ENCODE results near the gene CCDC71.

The CCDC71 gene

DNA sequence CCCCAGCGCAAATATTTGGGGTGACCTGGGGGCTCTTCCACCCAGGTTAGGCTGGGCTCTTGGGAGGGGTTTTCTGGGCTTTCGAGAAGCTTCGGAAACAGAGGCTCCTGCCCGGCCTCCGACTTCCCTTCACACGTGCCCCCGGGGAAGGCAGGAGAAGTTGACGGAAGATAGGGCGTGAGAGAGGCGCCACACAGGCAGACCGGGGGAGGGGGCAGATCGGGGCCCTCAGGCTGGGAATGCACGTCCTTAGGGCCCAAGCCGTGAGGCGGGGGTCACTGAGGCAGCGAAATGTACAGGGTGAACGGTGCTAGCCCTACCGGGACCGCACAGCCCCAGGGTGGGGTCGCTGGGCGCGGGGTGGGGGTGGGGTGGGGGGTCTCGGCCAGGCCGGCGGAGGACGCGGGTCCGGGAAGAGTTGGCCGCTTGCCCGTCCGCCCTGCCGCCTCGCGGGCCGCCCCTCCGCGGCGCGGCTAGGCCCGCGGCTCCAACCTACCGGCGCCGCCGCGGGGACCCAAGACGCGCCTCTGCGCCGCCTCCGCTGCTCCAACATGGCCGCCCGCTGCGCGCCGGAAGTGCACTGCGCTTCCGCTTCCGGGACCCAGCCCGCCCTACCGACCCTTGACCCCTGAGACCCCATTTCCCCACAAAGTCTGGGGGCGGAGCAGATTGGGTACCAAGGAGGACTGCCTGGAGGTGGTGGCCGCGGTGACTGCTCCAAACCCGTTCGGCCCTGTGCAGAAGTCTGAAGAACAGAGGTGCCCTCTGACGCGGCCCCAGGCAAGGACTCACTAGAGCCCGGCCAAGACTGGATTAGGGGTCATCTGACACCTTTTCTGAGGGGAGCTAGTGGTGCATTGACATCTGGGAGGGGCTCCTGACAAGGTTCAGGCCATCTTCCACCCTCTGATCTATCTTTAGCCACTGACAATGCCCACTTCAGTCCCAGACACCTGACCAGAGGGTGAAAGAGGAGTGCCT is at the start of gene CCDC71:
Gene CCDC71, minus strand, starts transcription at position 561 of the 981 bp plus-strand sequence. CDS start 2,123 bp downstream, outside the sequence.
- DNase-seq (ENCODE audit: low read depth): peak; percentile 46

DNA sequence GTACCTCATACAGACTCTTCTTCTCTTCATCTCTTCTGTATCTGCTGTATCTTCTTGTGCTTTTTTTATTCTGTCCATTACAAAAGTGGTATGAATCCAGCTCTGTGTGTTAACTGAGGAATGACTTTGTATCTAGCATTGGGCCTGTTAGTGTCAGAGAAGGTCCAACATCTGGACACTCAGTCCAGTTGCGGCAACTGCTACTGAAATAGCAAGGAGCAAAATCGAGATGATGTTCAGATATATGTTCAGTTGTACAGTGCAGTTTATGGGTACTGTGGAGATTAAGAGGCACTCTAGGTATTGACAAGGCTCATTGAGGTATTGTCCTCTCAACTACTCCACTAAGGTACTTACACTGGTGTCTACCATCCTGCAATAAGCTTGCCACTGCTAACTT is 47.9 kb upstream of the CCDC71 start:
- DNase-seq (ENCODE audit: low read depth): no peak

DNA sequence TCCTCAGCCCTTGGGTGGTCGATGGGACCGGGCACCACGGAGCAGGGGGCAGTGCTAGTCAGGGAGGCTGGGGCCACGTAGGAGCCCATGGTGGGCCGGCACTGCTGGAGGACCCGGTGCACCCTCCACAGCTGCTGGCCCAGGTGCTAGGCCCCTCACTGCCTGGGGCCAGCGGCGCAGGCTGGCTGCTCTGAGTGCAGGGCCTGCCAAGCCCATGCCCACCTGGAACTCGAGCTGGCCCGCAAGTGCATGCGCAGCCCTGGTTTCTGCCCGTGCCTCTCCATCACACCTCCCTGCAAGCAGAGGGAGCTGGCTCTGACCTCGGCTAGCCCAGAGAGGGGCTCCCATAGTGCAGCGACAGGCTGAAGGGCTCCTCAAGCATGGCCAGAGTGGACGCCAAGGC is 47.4 kb upstream of the CCDC71 start:
- DNase-seq (ENCODE audit: low read depth): no peak

DNA sequence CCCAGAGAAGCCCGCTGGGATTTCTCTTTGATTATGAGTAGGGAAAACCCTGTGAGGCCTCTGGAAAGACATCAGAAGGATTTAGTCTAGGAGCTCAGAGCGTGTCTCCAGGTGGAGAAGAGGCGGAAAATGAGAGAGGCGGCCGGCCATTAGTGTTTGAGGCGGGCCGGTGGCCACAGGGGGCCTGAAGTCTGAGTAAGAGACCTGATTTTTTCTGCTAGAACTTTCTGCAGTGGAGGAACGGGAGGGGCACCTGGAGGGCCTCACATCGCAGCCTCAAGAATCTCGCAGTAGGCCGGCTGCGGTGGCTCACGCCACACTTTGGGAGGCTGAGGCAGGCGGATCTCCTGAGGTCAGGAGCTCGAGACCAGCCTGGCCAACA is 33.8 kb upstream of the CCDC71 start:
- no peak for DNase-seq (ENCODE audit: low read depth)

DNA sequence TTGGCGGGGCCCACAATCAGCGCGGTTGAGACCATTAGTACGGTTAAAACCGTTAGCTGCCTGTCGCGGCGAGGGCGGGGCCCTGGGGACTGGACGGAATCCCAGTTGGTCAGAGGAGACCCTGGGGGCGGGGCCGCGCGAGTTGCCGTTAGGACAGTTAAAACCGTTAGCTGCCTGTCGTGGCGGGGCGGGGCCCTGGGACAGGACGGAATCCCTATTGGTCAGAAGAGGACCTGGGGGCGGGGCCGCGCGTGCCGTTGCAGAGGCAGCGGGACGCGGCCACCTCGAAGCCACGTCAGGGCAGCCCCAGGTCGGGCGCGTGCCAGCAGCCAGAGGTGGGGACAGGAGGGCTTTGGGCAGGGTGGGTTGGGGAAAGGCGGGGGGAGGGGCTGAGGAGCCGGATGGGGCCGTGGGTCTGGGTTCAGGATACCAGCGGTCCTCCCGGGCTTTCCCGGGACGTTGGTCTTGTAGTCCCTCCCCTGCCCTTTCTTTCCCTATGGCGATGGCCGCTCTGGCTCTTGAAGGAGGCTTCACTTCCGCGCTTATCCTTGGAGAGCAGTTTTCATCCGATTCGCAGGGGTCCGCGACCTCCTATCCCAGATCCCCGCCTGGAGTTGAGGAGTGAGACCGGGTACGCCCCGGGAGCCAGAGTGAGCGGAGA is 33.2 kb upstream of the CCDC71 start:
- DNase-seq (ENCODE audit: low read depth): no peak

DNA sequence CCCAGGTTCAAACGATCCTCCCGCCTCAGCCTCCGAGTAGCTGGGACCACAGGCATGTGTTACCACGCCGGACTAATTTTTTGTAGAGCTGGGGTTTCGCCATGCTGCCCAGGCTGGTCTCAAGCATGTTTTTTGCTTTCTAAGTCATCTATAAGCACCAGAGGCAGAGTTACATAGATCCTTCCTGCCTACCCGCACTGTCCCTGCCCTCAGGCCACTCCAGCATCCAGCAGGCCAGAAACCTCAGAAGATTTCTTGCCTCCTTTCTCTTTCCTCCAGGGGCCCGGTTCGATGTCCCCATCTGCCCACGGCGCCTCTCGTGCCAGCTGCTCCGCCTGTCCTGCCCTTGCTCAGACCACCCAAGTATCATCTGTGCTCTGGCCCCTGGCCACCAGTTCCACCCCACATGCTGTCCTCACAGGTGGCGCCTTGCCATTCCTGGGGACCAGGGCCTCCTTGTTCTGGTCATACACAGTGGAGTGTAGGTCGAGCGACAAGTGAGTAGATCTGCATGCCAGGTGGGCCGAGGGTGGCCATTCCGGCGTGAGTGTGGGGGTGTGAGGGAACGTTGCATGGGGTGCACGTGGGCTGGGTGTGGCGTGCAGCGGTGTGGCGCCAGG is 32.6 kb upstream of the CCDC71 start:
- no peak for DNase-seq (ENCODE audit: low read depth)

DNA sequence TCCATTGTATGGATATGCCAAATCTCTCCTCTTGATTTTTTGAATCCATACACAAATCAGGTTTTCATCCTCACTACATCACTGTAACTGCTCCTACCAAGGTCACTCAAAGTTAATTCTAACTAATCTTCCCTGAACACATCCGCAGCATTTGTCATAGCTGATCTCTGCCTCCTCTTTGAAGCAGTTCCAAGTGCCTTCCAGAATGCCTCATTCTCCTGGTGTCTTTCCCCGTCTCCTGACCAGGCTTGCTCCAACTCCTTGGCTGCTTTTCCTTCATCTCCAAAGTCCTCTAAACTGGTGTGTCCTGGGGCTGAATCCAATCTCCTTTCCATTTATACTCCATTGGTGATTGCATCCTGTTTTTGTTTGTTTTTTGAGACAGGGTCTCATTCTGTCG is 32.0 kb upstream of the CCDC71 start:
- no peak for DNase-seq (ENCODE audit: low read depth)

DNA sequence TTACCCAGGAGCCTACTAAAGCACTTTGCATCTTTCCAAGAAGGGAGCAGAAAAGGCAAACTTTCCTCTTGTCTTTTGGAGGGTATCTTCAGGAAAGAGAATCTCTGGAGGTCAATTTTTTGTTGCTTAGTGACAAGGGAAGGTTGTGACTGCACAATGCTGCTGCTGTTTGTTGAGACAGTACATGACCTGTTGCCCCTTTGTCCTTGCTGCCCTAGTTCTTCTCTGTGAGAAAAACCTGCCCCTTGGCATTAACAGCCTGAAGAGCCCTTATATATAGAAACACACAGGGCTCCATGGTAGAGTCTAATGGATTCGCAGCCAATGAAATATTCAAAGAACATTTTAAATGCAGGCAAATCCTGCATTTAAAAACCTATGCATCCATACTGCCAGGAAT is 25.6 kb upstream of the CCDC71 start:
- DNase-seq (ENCODE audit: low read depth): no peak

DNA sequence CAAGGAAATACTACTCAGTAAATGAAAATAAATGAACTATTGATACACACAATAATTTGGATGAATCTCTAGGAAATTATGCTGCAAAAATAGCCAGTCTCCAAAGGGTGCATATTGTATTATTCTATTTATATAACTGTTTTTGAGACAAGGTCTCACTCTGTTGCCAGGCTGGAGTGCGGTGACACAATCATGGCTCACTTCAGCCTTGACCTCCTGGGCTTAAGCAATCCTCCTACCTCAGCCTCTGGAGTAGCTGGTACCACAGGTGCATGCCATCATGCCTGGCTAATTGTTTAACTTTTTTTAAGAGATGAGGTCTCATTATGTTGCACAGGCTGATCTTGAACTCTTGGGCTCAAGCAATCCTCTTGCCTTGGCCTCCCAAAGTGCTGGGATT is 17.7 kb upstream of the CCDC71 start:
- no peak for DNase-seq (ENCODE audit: low read depth)

DNA sequence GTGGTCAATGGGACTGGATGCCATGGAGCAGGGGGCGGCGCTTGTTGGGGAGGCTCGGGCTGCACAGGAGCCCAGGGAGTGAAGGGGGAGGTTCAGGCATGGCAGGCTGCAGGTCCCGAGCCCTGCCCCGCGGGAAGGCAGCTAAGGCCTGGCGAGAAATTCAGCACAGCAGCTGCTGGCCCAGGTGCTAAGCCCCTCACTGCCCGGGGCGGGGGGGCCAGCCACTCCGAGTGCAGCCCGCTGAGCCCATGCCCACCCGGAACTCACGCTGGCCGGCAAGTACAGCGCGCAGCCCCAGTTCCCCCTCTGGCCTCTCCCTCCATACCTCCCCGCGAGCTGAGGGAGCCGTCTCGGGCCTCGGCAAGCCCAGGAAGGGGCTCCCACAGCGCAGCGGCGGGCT is 16.6 kb upstream of the CCDC71 start:
- DNase-seq (ENCODE audit: low read depth): no peak

DNA sequence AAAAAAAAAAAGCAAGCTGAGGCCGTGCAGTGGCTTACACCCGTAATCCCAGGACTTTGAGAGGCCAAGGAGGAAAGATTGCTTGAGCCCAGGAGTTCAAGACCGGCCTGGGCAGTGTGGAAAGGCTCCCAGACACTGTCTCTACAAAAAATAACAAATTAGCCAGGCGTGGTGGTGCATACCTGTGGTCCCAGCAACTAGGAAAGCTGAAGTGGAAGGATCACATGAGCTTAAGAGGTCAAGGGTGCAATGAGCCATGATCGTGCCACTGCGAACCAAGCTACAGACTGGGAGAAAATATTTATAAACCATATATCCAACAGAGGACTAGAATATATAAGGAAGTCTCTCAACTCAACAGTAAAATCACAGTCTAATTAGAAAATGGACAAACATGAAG is 15.2 kb upstream of the CCDC71 start:
- no peak for DNase-seq (ENCODE audit: low read depth)

DNA sequence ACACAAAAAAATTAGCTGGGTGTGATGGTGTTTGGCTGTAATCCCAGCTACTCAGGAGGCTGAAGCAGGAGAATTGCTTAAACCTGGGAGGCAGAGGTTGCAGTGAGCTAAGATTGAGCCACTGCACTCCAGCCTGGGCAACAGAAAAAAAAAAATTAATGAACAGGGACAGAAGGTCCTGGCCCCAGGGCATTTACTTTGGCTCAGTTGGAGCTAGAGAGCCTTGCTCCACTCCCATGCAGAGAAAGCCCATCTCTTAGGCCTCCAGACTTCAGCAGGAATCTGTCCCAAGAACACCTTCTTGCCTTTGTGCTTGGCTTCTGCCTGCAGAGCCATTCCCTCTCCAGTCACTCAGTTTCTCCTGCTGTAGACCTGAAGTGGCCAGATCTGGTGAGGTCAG is 14.0 kb upstream of the CCDC71 start:
- DNase-seq (ENCODE audit: low read depth): no peak

DNA sequence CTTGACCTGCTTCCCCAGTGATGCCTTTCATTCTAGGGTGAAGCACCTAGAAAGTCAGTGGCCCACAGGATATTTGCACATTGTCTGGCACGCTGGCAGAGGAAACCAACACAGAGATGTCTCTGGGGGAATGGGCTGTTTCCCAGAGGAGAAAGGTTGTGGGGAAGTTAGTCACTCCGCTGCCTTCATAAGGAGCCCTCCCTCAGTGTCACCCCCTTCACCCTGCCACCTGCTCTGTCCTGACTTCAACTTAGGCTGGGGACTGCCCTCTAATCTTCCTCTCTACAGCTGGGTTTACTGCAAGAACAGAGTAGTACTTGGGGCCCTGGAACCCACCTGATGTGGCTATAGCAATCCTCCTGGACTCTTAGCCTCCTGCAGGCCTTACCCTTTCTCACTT is 10.9 kb upstream of the CCDC71 start:
- no peak for DNase-seq (ENCODE audit: low read depth)

DNA sequence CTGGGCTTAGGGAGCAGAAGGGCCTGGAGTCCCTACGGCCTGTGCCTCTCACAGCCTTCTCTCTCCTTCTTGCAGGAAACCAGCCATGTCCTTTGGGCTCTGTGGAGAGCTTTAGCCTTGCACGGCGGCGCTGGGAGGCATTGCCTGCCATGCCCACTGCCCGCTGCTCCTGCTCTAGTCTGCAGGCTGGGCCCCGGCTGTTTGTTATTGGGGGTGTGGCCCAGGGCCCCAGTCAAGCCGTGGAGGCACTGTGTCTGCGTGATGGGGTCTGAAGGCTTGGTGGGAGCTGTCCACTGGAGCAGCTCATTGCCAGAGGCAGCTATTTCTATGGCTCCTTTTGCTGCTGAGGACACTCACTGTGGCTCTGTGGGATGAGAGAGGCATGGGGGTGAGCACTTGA is 9.4 kb upstream of the CCDC71 start:
- DNase-seq (ENCODE audit: low read depth): no peak

DNA sequence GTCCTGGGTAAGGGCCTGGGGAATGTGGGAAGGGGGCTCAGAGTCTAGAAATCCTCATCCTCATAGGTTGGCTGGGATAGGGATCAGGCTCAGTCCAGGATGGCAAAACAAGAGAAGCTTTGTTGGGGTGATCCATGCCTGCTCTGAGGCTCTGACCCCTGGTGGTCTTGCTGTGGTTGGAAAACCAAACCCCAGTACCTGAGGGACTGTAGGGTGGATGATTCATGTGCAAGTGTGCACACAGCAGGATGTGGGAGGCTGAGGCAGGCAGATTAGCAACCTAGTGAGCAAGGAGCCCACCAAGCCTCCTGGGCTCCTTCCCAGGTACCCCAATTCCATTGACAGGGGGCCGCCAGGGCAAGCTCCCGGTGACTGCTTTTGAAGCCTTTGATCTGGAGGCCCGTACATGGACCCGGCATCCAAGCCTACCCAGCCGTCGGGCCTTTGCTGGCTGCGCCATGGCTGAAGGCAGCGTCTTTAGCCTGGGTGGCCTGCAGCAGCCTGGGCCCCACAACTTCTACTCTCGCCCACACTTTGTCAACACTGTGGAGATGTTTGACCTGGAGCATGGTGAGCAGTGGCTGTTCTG is 8.4 kb upstream of the CCDC71 start:
- DNase-seq (ENCODE audit: low read depth): no peak

DNA sequence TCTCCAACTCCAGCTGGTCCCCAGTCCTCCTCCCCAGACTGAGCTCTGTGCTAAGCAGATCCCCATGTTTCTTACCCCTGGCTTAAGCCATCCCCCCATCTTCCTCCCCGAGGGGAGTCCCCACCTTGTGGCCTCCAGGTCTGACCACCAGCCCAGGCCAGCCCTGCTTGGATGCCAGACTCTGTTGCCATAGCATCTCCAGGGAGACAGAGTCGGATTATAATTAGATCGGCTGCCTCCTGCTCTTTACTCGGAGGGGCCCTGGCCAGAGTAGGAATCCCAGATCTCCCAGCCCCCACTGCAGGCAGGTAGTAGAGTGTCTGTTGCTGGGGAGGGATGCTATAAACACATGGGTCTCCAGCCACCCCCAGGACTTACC is 7.7 kb upstream of the CCDC71 start:
- DNase-seq (ENCODE audit: low read depth): no peak

DNA sequence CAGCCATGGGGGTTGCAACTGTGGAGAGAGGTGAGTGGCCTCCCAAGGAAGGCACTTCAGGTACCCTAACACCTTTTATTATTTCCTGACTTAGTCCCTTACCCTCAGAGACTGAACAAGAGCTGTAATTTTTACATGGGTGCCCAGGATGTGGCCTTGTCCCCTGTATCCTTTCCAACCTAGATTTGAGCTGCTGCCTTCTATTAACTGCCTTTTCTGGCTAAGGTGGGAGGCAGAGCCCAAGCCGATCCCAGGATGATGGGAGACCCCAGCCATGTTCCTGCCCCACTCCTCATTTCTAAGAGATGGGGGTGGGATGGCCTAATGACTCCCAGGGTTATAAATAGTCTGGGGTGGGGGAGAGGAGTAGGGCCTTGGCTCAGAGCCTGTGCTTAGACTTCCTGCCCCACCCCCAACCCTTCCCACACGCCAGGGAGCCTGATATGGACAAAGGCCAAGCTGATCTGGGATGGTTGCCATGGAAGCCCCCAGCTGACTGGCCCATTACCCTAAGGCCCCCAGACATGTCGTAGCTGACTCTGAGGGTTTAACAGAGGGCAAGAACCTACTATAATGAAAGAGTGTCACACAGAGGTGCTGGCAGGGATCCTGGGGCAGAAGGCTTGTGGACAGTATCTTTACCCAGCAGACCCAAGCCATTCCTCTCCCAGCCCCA is 7.1 kb upstream of the CCDC71 start:
- DNase-seq (ENCODE audit: low read depth): no peak

DNA sequence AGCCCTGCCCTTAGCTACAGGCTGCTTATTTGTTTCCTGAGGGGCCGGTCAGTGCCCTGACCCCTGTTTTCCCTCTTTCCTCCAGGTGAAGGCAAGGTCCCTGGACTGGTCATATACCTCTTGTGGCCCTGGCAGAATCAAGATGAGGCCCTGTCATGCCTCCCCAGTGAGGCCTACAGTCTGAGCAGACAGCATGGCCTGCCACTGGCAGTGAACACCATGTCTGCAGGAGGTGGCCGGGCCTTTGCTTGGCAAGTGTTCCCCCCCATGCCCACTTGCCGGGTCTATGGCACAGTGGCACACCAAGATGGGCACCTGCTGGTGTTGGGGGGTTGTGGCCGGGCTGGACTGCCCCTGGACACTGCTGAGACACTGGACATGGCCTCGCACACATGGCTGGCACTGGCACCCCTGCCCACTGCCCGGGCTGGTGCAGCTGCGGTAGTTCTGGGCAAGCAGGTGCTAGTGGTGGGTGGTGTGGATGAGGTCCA is 6.5 kb upstream of the CCDC71 start:
- no peak for DNase-seq (ENCODE audit: low read depth)

DNA sequence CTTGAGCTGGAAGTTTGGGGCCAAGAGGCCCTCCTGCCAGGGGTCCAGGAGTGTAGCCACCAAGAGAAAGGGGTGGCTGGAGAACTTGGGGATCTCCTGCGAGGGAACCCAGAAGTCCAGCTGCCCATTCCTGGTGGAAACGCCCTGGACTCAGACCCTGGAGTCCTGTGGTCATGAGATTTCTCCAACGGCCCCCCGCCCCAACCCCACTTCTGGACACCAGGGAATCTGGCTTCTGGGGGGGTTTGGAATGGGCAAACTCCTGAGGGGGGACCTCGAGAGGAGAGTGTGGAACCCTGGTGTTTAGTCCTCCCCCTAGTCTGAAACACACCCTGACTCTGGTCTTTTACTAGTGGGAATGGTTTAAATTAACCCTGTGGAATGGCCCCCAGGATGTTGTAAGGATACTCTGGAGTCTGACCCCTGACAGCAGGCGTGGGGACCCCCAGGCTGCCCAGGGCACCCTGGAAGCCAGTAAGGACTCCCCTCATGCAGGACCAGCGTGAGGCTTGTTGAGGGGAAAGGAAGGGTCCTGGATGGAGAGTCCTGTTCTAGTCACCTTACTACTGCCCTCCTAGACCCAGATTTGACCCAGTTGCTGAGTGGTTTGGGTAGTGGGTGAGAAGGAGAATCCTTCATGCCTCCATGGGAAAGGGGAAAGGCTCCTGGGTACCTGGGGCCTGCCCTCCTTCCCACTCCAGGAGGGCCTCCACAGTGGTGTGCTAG is 5.8 kb upstream of the CCDC71 start:
- no peak for DNase-seq (ENCODE audit: low read depth)

DNA sequence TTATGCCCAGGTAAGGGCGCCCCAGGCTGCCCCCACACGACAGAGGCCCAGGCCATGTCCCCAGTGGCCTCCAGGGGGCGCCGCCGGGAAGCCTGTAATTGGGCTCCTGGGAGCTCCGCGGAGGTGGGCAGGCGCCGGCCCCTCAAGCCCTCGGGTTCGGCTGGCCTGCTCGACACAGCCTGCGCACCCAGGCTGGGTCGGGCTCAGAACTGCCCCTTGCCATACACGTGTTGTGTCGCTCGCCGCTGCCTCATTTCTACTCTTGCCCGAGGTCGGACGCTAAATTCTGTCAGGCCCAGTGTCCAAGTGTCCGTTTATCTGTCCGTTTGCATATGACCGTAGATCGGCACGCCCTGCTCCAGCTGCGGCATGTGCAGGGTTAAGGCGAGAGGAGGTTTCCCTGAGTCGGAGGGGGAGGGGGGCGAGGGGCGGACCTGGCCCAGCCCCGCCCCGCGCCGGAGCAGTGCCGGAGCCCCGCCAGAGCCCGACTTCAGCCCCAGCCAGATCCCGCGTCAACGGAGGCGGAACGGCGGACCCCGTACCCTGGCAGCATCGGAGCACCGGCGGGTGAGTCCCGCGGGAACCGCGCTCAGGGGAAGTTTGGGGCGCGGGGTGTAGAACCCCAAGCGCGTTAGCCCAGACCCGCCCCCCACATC is 5.1 kb upstream of the CCDC71 start, which contains the start of gene KLHDC8B:
Gene KLHDC8B, plus strand, starts transcription at position 480 of the 656 bp plus-strand sequence. CDS start 1,172 bp downstream, outside the sequence.
- DNase-seq (ENCODE audit: low read depth): peak; percentile 49

DNA sequence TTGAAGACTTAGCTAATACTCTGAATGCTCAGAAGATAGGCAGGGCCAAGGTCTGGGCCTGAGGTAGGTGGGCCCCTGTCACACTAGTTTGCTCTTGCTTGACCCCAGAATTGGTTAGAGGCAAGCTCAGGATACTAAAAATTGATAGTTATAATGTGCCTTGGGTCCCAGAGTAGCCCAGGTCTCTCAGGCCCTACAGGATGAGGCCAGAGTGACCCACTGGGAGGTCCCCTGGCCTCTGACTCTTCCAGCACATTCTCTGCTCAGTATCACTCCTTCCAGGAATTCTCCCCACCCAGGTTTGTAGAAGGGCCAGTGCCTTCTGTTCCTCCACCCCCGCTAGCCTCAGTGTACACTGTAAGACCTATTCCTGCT is 4.6 kb upstream of the CCDC71 start:
- no peak for DNase-seq (ENCODE audit: low read depth)

Measured in T-helper 22 cell (primary cell).